H1 (cell line): ENCODE results near the gene MOK. TPM values are rescaled to one million over a fixed set of nuclear protein-coding genes. Genes with fewer than 3 reads are reported as not detected.

Experiments used
- CTCF ChIA-PET: fragments of 300-600 bp; sonication (Branson Sonifier 250); formaldehyde crosslinking; loops from one replicate; lab custom pipeline; 2021; ENCODE audit not compliant: partially characterized antibody; lab: Charles Lee
- POLR2A ChIA-PET: fragments of 300-600 bp; sonication (Branson Sonifier 250); formaldehyde crosslinking; loops from one replicate; lab custom pipeline; 2021; ENCODE audit warnings: inconsistent platforms; ENCODE audit not compliant: partially characterized antibody; lab: Charles Lee
- DNase-seq, 2 experiments: peaks; one replicate each; pipeline versions ENCODE4 v3.0.0 to v3.0.0-alpha.2; 2010 to 2022; ENCODE audit warnings: low spot score in 2 of 2, low read depth in 1 of 2, mixed read lengths in 1 of 2
- FAIRE-seq: peaks from 2 replicates; lab custom pipeline; 2011; peaks lifted over from hg19 to GRCh38; lab: Jason Lieb, UNC
- H2AFZ ChIP-seq: 2 replicates; pipeline ENCODE4 v1.8.1; 2012; ENCODE audit warnings: low read length, inconsistent platforms
- H2AK5ac ChIP-seq: 2 replicates; pipeline ENCODE4 v1.6.1; 2013; ENCODE audit warnings: low read depth, low read length
- H2BK120ac ChIP-seq: replicated peaks from 2 replicates; pipeline ENCODE3; 2013; ENCODE audit warnings: low read depth, low read length, inconsistent platforms
- H2BK12ac ChIP-seq: 2 replicates; pipeline ENCODE4 v1.6.1; 2013; ENCODE audit warnings: low read depth, low read length
- H2BK15ac ChIP-seq: 2 replicates; pipeline ENCODE4 v1.6.1; 2013; ENCODE audit warnings: low read length
- H2BK20ac ChIP-seq: 2 replicates; pipeline ENCODE4 v1.6.1; 2013; ENCODE audit warnings: low read length
- H2BK5ac ChIP-seq: 2 replicates; pipeline ENCODE4 v1.6.1; 2013; ENCODE audit warnings: low read depth, low read length
- H3K14ac ChIP-seq: 2 replicates; pipeline ENCODE4 v1.6.1; 2013; ENCODE audit warnings: inconsistent platforms; ENCODE audit not compliant: insufficient read length
- H3K18ac ChIP-seq: 2 replicates; pipeline ENCODE4 v1.6.1; 2013; ENCODE audit warnings: low read length; ENCODE audit errors: extremely low read depth
- H3K23ac ChIP-seq: 2 replicates; pipeline ENCODE4 v1.6.1; 2013; ENCODE audit warnings: inconsistent platforms; ENCODE audit not compliant: insufficient read length
- H3K23me2 ChIP-seq: 2 replicates; pipeline ENCODE4 v1.6.1; 2013; ENCODE audit warnings: low read depth, low read length
- H3K27ac ChIP-seq: 2 replicates; pipeline ENCODE4 v1.6.1; 2011; ENCODE audit warnings: low read depth, low read length, inconsistent platforms
- H3K27me3 ChIP-seq, 4 experiments: replicated peaks in 1 of 4; 1 replicate in 1 of 4; 2 replicates in 3 of 4; pipeline versions ENCODE4 v1.6.1 to v1.8.1; 2011 to 2013; ENCODE audit warnings: low read length in 3 of 4, mild to moderate bottlenecking in 3 of 4, inconsistent platforms in 2 of 4, mixed read lengths in 2 of 4, moderate library complexity in 1 of 4; ENCODE audit not compliant: control insufficient read depth in 3 of 4, insufficient read depth in 3 of 4; ENCODE audit errors: extremely low read depth in 1 of 4
- H3K36me3 ChIP-seq, 4 experiments: 2 replicates each; pipeline versions ENCODE4 v1.6.1 to v1.8.1; 2011 to 2013; ENCODE audit warnings: mild to moderate bottlenecking in 4 of 4, low read length in 3 of 4, moderate library complexity in 2 of 4, control low read depth in 1 of 4, inconsistent platforms in 1 of 4; ENCODE audit not compliant: insufficient read depth in 4 of 4, control insufficient read depth in 2 of 4
- H3K4ac ChIP-seq: replicated peaks from 2 replicates; pipeline ENCODE3; 2013; ENCODE audit warnings: low read length, low read depth, mixed read lengths, inconsistent platforms; ENCODE audit not compliant: insufficient read length
- H3K4me1 ChIP-seq, 4 experiments: replicated peaks in 1 of 4; 1 replicate in 1 of 4; 2 replicates in 3 of 4; pipeline versions ENCODE4 v1.6.1 to v1.8.1; 2011 to 2013; ENCODE audit warnings: low read length in 3 of 4, inconsistent platforms in 2 of 4, mixed read lengths in 1 of 4; ENCODE audit not compliant: insufficient read depth in 4 of 4, control insufficient read depth in 3 of 4
- H3K4me2 ChIP-seq, 2 experiments: 2 replicates each; pipeline versions ENCODE4 v1.6.1 to v1.8.1; 2011 to 2013; ENCODE audit warnings: low read depth in 2 of 2, low read length in 2 of 2, control low read depth in 1 of 2, inconsistent platforms in 1 of 2, mild to moderate bottlenecking in 1 of 2; ENCODE audit not compliant: insufficient read depth in 1 of 2
- H3K4me3 ChIP-seq, 4 experiments: fragments of 200-600, 300-600 bp in 1 of 4; sonication (generic), shearing (Covaris generic), sonication (Bioruptor Twin) in 1 of 4; 2 replicates each; pipeline versions ENCODE4 v1.5.1 to v1.8.1; 2011 to 2016; ENCODE audit warnings: low read length in 4 of 4, low read depth in 3 of 4, control low read depth in 2 of 4, inconsistent platforms in 2 of 4, mild to moderate bottlenecking in 2 of 4, mixed read lengths in 1 of 4, moderate library complexity in 1 of 4; ENCODE audit not compliant: insufficient read depth in 2 of 4; ENCODE audit errors: extremely low read depth in 1 of 4
- H3K56ac ChIP-seq: replicated peaks from 2 replicates; pipeline ENCODE3; 2013; ENCODE audit warnings: low read depth, mild to moderate bottlenecking, mixed read lengths, low read length, inconsistent platforms; ENCODE audit not compliant: insufficient read length
- H3K79me1 ChIP-seq: 2 replicates; pipeline ENCODE4 v1.6.1; 2013; ENCODE audit warnings: low read depth, low read length, control low read depth
- H3K79me2 ChIP-seq, 2 experiments: 2 replicates each; pipeline versions ENCODE4 v1.6.1 to v1.8.1; 2012 to 2013; ENCODE audit warnings: low read length in 2 of 2, mild to moderate bottlenecking in 2 of 2, inconsistent platforms in 1 of 2; ENCODE audit not compliant: insufficient read depth in 2 of 2, control insufficient read depth in 1 of 2
- H3K9ac ChIP-seq, 4 experiments: replicated peaks in 1 of 4; 1 replicate in 1 of 4; 2 replicates in 3 of 4; pipeline versions ENCODE4 v1.6.1 to v1.8.1; 2011 to 2013; ENCODE audit warnings: low read depth in 3 of 4, low read length in 3 of 4, control low read depth in 2 of 4, mild to moderate bottlenecking in 2 of 4, moderate library complexity in 2 of 4, inconsistent platforms in 1 of 4; ENCODE audit errors: extremely low read depth in 1 of 4
- H3K9me3 ChIP-seq, 2 experiments: 2 replicates each; pipeline versions ENCODE4 v1.6.1 to v1.8.1; 2012 to 2013; ENCODE audit warnings: mild to moderate bottlenecking in 2 of 2, moderate library complexity in 2 of 2, control low read depth in 1 of 2, inconsistent platforms in 1 of 2, low read depth in 1 of 2, low read length in 1 of 2, mixed read lengths in 1 of 2; ENCODE audit not compliant: insufficient read depth in 2 of 2
- H4K20me1 ChIP-seq, 2 experiments: replicated peaks in 1 of 2; 2 replicates each; pipeline versions ENCODE3 to v1.8.1; 2011 to 2013; ENCODE audit warnings: inconsistent platforms in 2 of 2, low read length in 2 of 2, mild to moderate bottlenecking in 1 of 2; ENCODE audit not compliant: insufficient read depth in 2 of 2, control insufficient read depth in 1 of 2
- H4K5ac ChIP-seq: 2 replicates; pipeline ENCODE4 v1.6.1; 2013; ENCODE audit warnings: low read length, low read depth, mixed read lengths, inconsistent platforms; ENCODE audit not compliant: insufficient read length
- H4K8ac ChIP-seq: 2 replicates; pipeline ENCODE4 v1.8.0; 2013; ENCODE audit warnings: mild to moderate bottlenecking, moderate library complexity, low read length, inconsistent platforms; ENCODE audit not compliant: insufficient read depth; ENCODE audit errors: extremely low read depth
- H4K91ac ChIP-seq: replicated peaks from 2 replicates; pipeline ENCODE3; 2013; ENCODE audit warnings: low read length, mixed read lengths, inconsistent platforms; ENCODE audit not compliant: insufficient read length
- CREB1 ChIP-seq: IDR thresholded peaks from 2 replicates; pipeline ENCODE4 v1.6.1; 2012; ENCODE audit warnings: inconsistent platforms
- EP300 ChIP-seq, 2 experiments: IDR thresholded peaks; 1 replicate in 1 of 2; 2 replicates in 1 of 2; pipeline ENCODE4 v1.6.1; 2011 to 2012; ENCODE audit warnings: low read depth in 2 of 2, low read length in 2 of 2, mild to moderate bottlenecking in 2 of 2, borderline replicate concordance in 1 of 2, inconsistent platforms in 1 of 2, moderate library complexity in 1 of 2
- JUN ChIP-seq: IDR thresholded peaks from 2 replicates; pipeline ENCODE4 v1.6.1; 2011; ENCODE audit warnings: low read depth, mild to moderate bottlenecking, improper control_type of control experiment, low read length
- SUZ12 ChIP-seq: fragments of 200-600 bp; sonication (generic); IDR thresholded peaks from 2 replicates; pipeline ENCODE4 v1.6.1; 2012; ENCODE audit warnings: mild to moderate bottlenecking, inconsistent platforms, low read length, moderate library complexity, mixed read lengths
- YY1 ChIP-seq: IDR thresholded peaks from 2 replicates; pipeline ENCODE4 v1.6.1; 2011; ENCODE audit warnings: low read depth, mild to moderate bottlenecking, low read length
- WGBS, 2 experiments: shearing (Covaris generic) in 1 of 2; methylation state at CpG; one replicate each; pipeline versions ENCODE4 v1.1.6 to v1.1.7; 2013 to 2015; ENCODE audit warnings: low lambda C conversion rate in 2 of 2, mixed read lengths in 2 of 2, inconsistent platforms in 1 of 2, low coverage in 1 of 2, missing lambda C conversion rate in 1 of 2; ENCODE audit not compliant: insufficient replicate concordance in 2 of 2, insufficient coverage in 1 of 2, insufficient read length in 1 of 2; ENCODE audit errors: extremely low coverage in 1 of 2, missing lambda C conversion rate in 1 of 2; 5-methylcytosine and 5-hydroxymethylcytosine counted together
- polyA plus RNA-seq, 7 experiments: library from polyadenylated mRNA; depleted of rRNA in 3 of 7; stranded (reverse) in 5 of 7; unstranded in 2 of 7; fragments of >200 nt in 5 of 7; fragments of 200-250 nt in 2 of 7; gene quantifications; 1 replicate in 5 of 7; 2 replicates in 1 of 7; 4 replicates in 1 of 7; pipeline versions ENCODE4 v1.2.1 to v1.2.3, GENCODE V29; 2011 to 2013; ENCODE audit warnings: missing spikeins in 2 of 7, mixed read lengths in 2 of 7
- total RNA-seq: library from RNA; stranded (reverse); fragmentation: NEBNext Ultra II Directional; extraction: Animal tissue kit (Norgen Biotek cat#: 25700); gene quantifications from 2 replicates; pipeline ENCODE4 v1.2.1, GENCODE V29; 2021
- TF ChIP-seq, protein P1 (sequence below): IDR thresholded peaks from 2 replicates; pipeline ENCODE4 v1.6.1; 2012; ENCODE audit warnings: inconsistent platforms
- TF ChIP-seq, protein P2 (sequence below): IDR thresholded peaks from 2 replicates; pipeline ENCODE4 v1.6.1; 2011; ENCODE audit warnings: low read depth, mild to moderate bottlenecking, low read length; ENCODE audit not compliant: insufficient read depth
- TF ChIP-seq, protein P3 (sequence below): IDR thresholded peaks from 2 replicates; pipeline ENCODE4 v1.6.1; 2012; ENCODE audit warnings: inconsistent platforms
- TF ChIP-seq, protein P4 (sequence below): IDR thresholded peaks from 2 replicates; pipeline ENCODE4 v1.6.1; 2012; ENCODE audit warnings: low read length, inconsistent platforms

MOK gene
- total and polyA plus RNA-seq, 2 of the 8 experiments (the other 6 are each of a cell fraction or from before 2014, with no cell fraction given), result 2.1 to 2.5 TPM

DNA sequence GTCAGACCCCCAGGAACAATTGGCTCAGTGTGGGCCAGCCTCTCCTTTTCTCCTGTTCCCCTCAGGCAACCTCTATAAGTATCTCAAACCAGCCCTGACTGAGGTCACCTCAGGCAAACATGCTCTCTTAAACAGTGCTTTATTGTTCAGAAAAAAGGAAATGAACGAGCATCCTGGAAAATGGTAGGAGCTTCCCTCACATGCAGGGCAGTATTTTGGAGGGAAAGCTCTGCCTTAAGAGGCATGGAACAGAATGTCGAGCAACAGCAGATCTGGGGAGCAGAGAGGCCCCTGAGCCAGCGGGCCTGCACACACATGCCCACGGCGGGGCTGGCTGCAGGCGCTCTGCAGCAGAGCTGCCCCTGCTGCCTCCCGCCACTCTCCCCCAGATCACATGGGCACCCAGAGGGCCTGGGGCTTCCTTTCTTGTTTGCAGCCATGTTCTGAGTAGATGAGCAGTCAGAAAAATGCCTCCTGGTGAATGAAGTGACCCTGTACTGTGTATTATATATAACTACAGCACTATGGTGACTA is 42.0 kb downstream of the MOK start:
- no peak overlapping the region for H3K27ac ChIP-seq
- no peak overlapping the region for H2BK20ac ChIP-seq

More for the DNA sequence above, 42.0 kb downstream of the MOK start:
- Histone ChIP-seq H2AFZ (peak overlapping the region; percentile 83), H3K36me3 (no peaks in the 10 kb centered on the region), H3K27me3 (no peaks in the 10 kb centered on the region), H2AK5ac (no peak overlapping the region), H3K79me2 (no peaks in the 10 kb centered on the region), H2BK5ac (no peak overlapping the region), H4K5ac (peak overlapping the region; percentile 6), H2BK15ac (no peak overlapping the region), H3K23me2 (no peaks in the 10 kb centered on the region), H3K14ac (no peak overlapping the region), H3K79me1 (no peaks in the 10 kb centered on the region), H3K4me3 (no peak overlapping the region), H4K8ac (peak overlapping the region; percentile 88; the same call in 1 of the 2 replicates), H3K9me3 (no peaks in the 10 kb centered on the region), H3K23ac (no peak overlapping the region), H3K9ac (no peak overlapping the region), H3K56ac (no peak overlapping the region), H3K4me2 (no peak overlapping the region), H3K4me1 (peaks cover 0 to 3% (median 2%) of the 10 kb centered on the region in 4 experiments; a peak in 2 of 7 replicates), H4K20me1 (no peaks in the 10 kb centered on the region), H2BK12ac (no peak overlapping the region), H4K91ac (peak overlapping the region; percentile 5), H2BK120ac (no peak overlapping the region), H3K18ac (no peak overlapping the region), H3K4ac (no peak overlapping the region)
- peak in 1 of 2 experiments; percentile 50 for DNase-seq
- TF ChIP-seq SUZ12, result no peak
- TF ChIP-seq, protein P1, sequence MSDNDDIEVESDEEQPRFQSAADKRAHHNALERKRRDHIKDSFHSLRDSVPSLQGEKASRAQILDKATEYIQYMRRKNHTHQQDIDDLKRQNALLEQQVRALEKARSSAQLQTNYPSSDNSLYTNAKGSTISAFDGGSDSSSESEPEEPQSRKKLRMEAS, result peak; percentile 80
- TF ChIP-seq, protein P2, sequence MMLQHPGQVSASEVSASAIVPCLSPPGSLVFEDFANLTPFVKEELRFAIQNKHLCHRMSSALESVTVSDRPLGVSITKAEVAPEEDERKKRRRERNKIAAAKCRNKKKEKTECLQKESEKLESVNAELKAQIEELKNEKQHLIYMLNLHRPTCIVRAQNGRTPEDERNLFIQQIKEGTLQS, result 0 out of 2 replicates have a peak, but pooled peaks have one; percentile 2
- TF ChIP-seq, protein P3, sequence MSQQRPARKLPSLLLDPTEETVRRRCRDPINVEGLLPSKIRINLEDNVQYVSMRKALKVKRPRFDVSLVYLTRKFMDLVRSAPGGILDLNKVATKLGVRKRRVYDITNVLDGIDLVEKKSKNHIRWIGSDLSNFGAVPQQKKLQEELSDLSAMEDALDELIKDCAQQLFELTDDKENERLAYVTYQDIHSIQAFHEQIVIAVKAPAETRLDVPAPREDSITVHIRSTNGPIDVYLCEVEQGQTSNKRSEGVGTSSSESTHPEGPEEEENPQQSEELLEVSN, result peak; percentile 95
- TF ChIP-seq CREB1, result no peak
- TF ChIP-seq, protein P4, sequence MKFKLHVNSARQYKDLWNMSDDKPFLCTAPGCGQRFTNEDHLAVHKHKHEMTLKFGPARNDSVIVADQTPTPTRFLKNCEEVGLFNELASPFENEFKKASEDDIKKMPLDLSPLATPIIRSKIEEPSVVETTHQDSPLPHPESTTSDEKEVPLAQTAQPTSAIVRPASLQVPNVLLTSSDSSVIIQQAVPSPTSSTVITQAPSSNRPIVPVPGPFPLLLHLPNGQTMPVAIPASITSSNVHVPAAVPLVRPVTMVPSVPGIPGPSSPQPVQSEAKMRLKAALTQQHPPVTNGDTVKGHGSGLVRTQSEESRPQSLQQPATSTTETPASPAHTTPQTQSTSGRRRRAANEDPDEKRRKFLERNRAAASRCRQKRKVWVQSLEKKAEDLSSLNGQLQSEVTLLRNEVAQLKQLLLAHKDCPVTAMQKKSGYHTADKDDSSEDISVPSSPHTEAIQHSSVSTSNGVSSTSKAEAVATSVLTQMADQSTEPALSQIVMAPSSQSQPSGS, result no peak
- no peak for TF ChIP-seq JUN
- TF ChIP-seq YY1, result no peak
- no peak for TF ChIP-seq EP300 (IDR thresholded peaks at IDR 0.05; ENCODE audit: borderline replicate concordance in 1 of 2, low read depth in 2 of 2, low read length in 2 of 2)
- 70% methylated on average over 7 of the region's 7 CpGs; no CpG with 5 or more reads in 1 of the 2 experiments for WGBS, 2 experiments
- POLR2A ChIA-PET, result interaction anchor here (1.0 kb wide), 1 partner anchor 8 kb away, joined by 3 read pairs; no protein-coding TSS in a partner anchor
- CTCF ChIA-PET, result interaction anchor here (1.0 to 1.2 kb wide), 4 partner anchors 8 to 31 kb away, joined by 3 to 7 read pairs (median 3); no protein-coding TSS in a partner anchor
- FAIRE-seq, result no peak
